GM18868 (cell line): ENCODE results near the gene SEC61G.

Experiments used
- ATAC-seq: cut with Tn5 transposase; IDR thresholded peaks from one replicate; pipeline ENCODE4 v1.9.1; 2021; ENCODE audit warnings: mild to moderate bottlenecking, moderate library complexity; ENCODE audit not compliant: unreplicated experiment

Gene SEC61G

GRCh38 chr7:54769203-54769602, 10.2 kb upstream of the SEC61G start:
- ATAC-seq = no peak

GRCh38 chr7:54764861-54765260, 5.8 kb upstream of the SEC61G start:
- no peak for ATAC-seq

GRCh38 chr7:54757711-54758110, 1.3 kb downstream of the SEC61G start:
- no peak for ATAC-seq

GRCh38 chr7:54749200-54749599, 9.8 kb downstream of the SEC61G start:
- ATAC-seq = no peak

- no peak for ATAC-seq
Measured at GRCh38 chr7:54747234-54747633, 11.8 kb downstream of the SEC61G start.

GRCh38 chr7:54743580-54743979, 15.4 kb downstream of the SEC61G start:
- ATAC-seq = no peak

- no peak for ATAC-seq
Measured at GRCh38 chr7:54738737-54739136, 20.3 kb downstream of the SEC61G start.

- no peak for ATAC-seq
Measured at GRCh38 chr7:54729107-54729506, 29.9 kb downstream of the SEC61G start.

GRCh38 chr7:54728411-54728810, 30.6 kb downstream of the SEC61G start:
- no peak for ATAC-seq

GRCh38 chr7:54725255-54725654, 33.8 kb downstream of the SEC61G start:
- ATAC-seq = no peak

GRCh38 chr7:54722502-54722901, 36.5 kb downstream of the SEC61G start:
- no peak for ATAC-seq

- ATAC-seq = no peak
Measured at GRCh38 chr7:54722026-54722425, 37.0 kb downstream of the SEC61G start.

- no peak for ATAC-seq
Measured at GRCh38 chr7:54719974-54720373, 39.0 kb downstream of the SEC61G start.

GRCh38 chr7:54719425-54719824, 39.6 kb downstream of the SEC61G start:
- no peak for ATAC-seq

GRCh38 chr7:54712820-54713219, 46.2 kb downstream of the SEC61G start:
- ATAC-seq = no peak

GRCh38 chr7:54711900-54712595, 47.0 kb downstream of the SEC61G start:
- ATAC-seq = no peak

GRCh38 chr7:54709283-54709682, 49.7 kb downstream of the SEC61G start:
- no peak for ATAC-seq

GRCh38 chr7:54705436-54705835, 53.6 kb downstream of the SEC61G start:
- peak; percentile 81 for ATAC-seq

GRCh38 chr7:54704851-54705250, 54.2 kb downstream of the SEC61G start:
- no peak for ATAC-seq
